Smooth muscle cell (in vitro differentiated cells): ENCODE measurements around the gene ZBTB12. TPM values are rescaled to one million over a fixed set of nuclear protein-coding genes. Genes with fewer than 3 reads are reported as not detected.

Experiments
- DNase-seq: peaks from one replicate; lab custom pipeline; 2025; ENCODE audit not compliant: unreplicated experiment; lab: John Stamatoyannopoulos, UW
- H2AFZ ChIP-seq: fragments of 200-600 bp; sonication (generic); 2 replicates; pipeline ENCODE4 v1.6.0; 2016; ENCODE audit warnings: antibody characterized with exemption, low read depth, mild to moderate bottlenecking
- H3F3A ChIP-seq: fragments of 200-600 bp; sonication (generic); 2 replicates; pipeline ENCODE4 v1.6.0; 2017; ENCODE audit warnings: antibody characterized with exemption, low read depth
- H3K27ac ChIP-seq: fragments of 200-600 bp; sonication (generic); 2 replicates; pipeline ENCODE4 v1.5.1; 2016; ENCODE audit warnings: low read depth, mild to moderate bottlenecking
- H3K27me3 ChIP-seq: fragments of 200-600 bp; sonication (generic); 2 replicates; pipeline ENCODE4 v1.6.1; 2016; ENCODE audit warnings: low read depth, mild to moderate bottlenecking
- H3K36me3 ChIP-seq: fragments of 200-600 bp; sonication (generic); 2 replicates; pipeline ENCODE4 v1.5.1; 2016; ENCODE audit warnings: low read depth
- H3K4me1 ChIP-seq: fragments of 200-600 bp; sonication (generic); 2 replicates; pipeline ENCODE4 v1.5.1; 2016; ENCODE audit warnings: low read depth
- H3K4me2 ChIP-seq: fragments of 200-600 bp; sonication (generic); 2 replicates; pipeline ENCODE4 v1.6.0; 2016; ENCODE audit warnings: mild to moderate bottlenecking
- H3K4me3 ChIP-seq: fragments of 200-600 bp; sonication (generic); 2 replicates; pipeline ENCODE4 v1.5.1; 2016; ENCODE audit warnings: mild to moderate bottlenecking
- H3K79me2 ChIP-seq: fragments of 200-600 bp; sonication (generic); 2 replicates; pipeline ENCODE4 v1.6.0; 2016; ENCODE audit warnings: low read depth, mild to moderate bottlenecking
- H3K9ac ChIP-seq: fragments of 200-600 bp; sonication (generic); 2 replicates; pipeline ENCODE4 v1.6.0; 2016; ENCODE audit warnings: low read depth
- H3K9me3 ChIP-seq: fragments of 200-600 bp; sonication (generic); replicated peaks from 2 replicates; pipeline ENCODE4 v1.5.1; 2016; ENCODE audit warnings: low read depth
- H4K20me1 ChIP-seq: fragments of 200-600 bp; sonication (generic); 2 replicates; pipeline ENCODE4 v1.6.0; 2016; ENCODE audit warnings: low read depth
- CTCF ChIP-seq: fragments of 200-600 bp; sonication (generic); IDR thresholded peaks from 2 replicates; pipeline ENCODE4 v1.5.1; 2017; ENCODE audit warnings: borderline replicate concordance, mild to moderate bottlenecking, antibody characterized with exemption; ENCODE audit not compliant: insufficient read depth, poor library complexity, severe bottlenecking
- WGBS: methylation state at CpG from one replicate; pipeline ENCODE4 v1.1.7; 2016; ENCODE audit warnings: low lambda C conversion rate; 5-methylcytosine and 5-hydroxymethylcytosine counted together
- polyA plus RNA-seq: library from polyadenylated mRNA; unstranded; fragments of >200 nt; fragmentation: Nextera tagmentation; extraction: Ambion mirVana; gene quantifications from 2 replicates; pipeline ENCODE4 v1.2.1, GENCODE V29; 2016
- total RNA-seq: library from RNA; depleted of rRNA; stranded (reverse); fragments of >200 nt; gene quantifications from 2 replicates; pipeline ENCODE4 v1.2.3, GENCODE V29; 2014

ZBTB12 gene
- total and polyA plus RNA-seq, 2 experiments from 2014 or later = 0.04 TPM; not detected in 1

DNA sequence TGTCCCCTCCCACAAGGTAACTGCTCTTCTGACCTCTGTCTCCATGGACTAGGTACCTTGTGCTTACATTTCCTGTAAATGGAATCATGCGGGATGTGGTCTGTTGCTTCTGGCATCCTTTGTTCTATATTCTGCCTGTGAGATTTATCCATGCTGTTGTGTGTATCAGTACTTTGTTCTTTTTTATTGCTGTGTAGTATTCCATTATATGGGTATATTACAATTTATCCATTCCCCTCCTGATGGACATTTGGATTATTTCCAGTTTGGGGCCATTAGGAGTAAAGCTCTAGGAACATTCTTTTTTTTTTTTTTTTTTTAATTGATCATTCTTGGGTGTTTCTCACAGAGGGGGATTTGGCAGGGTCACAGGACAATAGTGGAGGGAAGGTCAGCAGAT is 29.1 kb upstream of the ZBTB12 start:
- no peaks in the 10 kb centered on the region for H3F3A ChIP-seq
- no peaks in the 10 kb centered on the region for H3K4me1 ChIP-seq
- no peak overlapping the region for H3K27ac ChIP-seq
- H3K36me3 ChIP-seq = no peaks in the 10 kb centered on the region
- no peaks in the 10 kb centered on the region for H4K20me1 ChIP-seq
- H3K79me2 ChIP-seq = no peaks in the 10 kb centered on the region
- H2AFZ ChIP-seq = no peak overlapping the region
- no peaks in the 10 kb centered on the region for H3K9me3 ChIP-seq
- 97% methylated on average over 1 of the region's 1 CpG for WGBS
- H3K4me3 ChIP-seq = no peak overlapping the region
- DNase-seq = no peak
- H3K27me3 ChIP-seq = peaks cover 6% of the 10 kb centered on the region
- TF ChIP-seq CTCF = no peak
- H3K4me2 ChIP-seq = no peak overlapping the region
- no peak overlapping the region for H3K9ac ChIP-seq

GRCh38 chr6:31928672-31928939 is 26.7 kb upstream of the ZBTB12 start:
- Histone ChIP-seq H3K4me2 (no peak overlapping the region), H3K36me3 (no peaks in the 10 kb centered on the region), H3K4me1 (no peaks in the 10 kb centered on the region), H3K4me3 (no peak overlapping the region), H3F3A (no peaks in the 10 kb centered on the region), H4K20me1 (no peaks in the 10 kb centered on the region), H3K27me3 (peaks cover 4% of the 10 kb centered on the region), H2AFZ (no peak overlapping the region), H3K79me2 (no peaks in the 10 kb centered on the region), H3K9ac (no peak overlapping the region), H3K27ac (no peak overlapping the region), H3K9me3 (no peaks in the 10 kb centered on the region)
- DNase-seq = no peak
- WGBS = 88% methylated on average over 9 of the region's 9 CpGs
- no peak for TF ChIP-seq CTCF

DNA sequence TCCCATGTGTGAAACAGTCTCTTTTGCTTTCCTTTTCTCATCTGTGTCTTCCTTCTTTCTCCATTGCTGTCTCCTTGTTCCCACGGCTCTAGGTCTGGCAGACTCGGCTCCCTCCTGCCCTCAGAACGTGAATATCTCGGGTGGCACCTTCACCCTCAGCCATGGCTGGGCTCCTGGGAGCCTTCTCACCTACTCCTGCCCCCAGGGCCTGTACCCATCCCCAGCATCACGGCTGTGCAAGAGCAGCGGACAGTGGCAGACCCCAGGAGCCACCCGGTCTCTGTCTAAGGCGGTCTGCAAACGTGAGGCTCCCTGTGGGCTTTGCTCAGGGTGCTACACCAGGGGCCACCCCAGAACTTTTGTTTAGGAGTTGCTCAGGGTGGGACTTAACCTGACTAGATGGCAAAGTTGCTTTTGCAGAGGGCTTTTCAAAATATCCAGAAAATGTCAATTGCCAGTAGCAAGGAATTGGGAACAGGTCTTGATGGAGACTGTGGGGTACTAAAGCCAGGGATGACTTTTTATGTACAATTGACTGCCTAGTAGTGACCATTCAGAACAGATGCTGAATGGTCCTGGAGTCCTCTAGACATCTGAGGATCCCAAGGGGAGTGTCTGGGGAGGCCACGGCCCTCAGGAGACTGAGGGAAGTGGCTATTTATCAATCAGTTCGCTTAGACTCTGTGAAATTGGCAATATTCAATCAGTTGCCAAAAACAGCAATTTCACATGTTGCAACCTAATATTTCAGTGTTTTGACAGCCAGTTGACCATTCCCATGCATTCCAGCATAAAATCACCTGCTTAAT is 26.2 kb upstream of the ZBTB12 start:
- WGBS = 92% methylated on average over 11 of the region's 11 CpGs

More for the DNA sequence above, 26.2 kb upstream of the ZBTB12 start:
- no peaks in the 10 kb centered on the region for H3K9me3 ChIP-seq
- H3K4me3 ChIP-seq = no peak overlapping the region
- no peak overlapping the region for H3K4me2 ChIP-seq
- no peak overlapping the region for H3K9ac ChIP-seq
- H3K27ac ChIP-seq = no peak overlapping the region
- H3F3A ChIP-seq = no peaks in the 10 kb centered on the region
- H4K20me1 ChIP-seq = no peaks in the 10 kb centered on the region
- H3K27me3 ChIP-seq = peaks cover 4% of the 10 kb centered on the region
- H3K36me3 ChIP-seq = no peaks in the 10 kb centered on the region
- H3K4me1 ChIP-seq = no peaks in the 10 kb centered on the region
- TF ChIP-seq CTCF = no peak
- no peaks in the 10 kb centered on the region for H3K79me2 ChIP-seq
- H2AFZ ChIP-seq = no peak overlapping the region
- no peak for DNase-seq
